Frontal cortex (tissue), 4 donors: Measurements from ENCODE around the gene ZFP69. TPM values are rescaled to one million over a fixed set of nuclear protein-coding genes. Genes with fewer than 3 reads are reported as not detected.
"Not testable (repeated sequence)": the region's sequence is repeated elsewhere in the genome, so short reads cannot be mapped to it uniquely, and the experiment has no call there.

ENCODE experiments used
- DNase-seq, 2 donors: peaks; one replicate each; pipeline ENCODE4 v3.0.0; 2012; ENCODE audit warnings: low spot score in 2 of 2
- FAIRE-seq: peaks from 2 replicates; lab custom pipeline; 2012; peaks lifted over from hg19 to GRCh38; lab: Jason Lieb, UNC
- total RNA-seq: library from RNA; depleted of rRNA; stranded (reverse); fragments of >200 nt; gene quantifications from one replicate; pipeline ENCODE4 v1.2.3, GENCODE V29; 2014
- donor health status: control.
- donor health status: control.
- donor health status: control.

Gene ZFP69
- total RNA-seq, 1 donor from 2014 or later: 19.2 TPM

- FAIRE-seq, DNase-seq: not testable (repeated sequence)
Observed at GRCh38 chr1:40502651-40503050, 25.6 kb downstream of the ZFP69 start.

GRCh38 chr1:40507973-40508372 lies 30.9 kb downstream of the ZFP69 start:
- FAIRE-seq (no peak), DNase-seq (no peak)

- FAIRE-seq (no peak), DNase-seq (peak; percentile 46 to 64)
Observed at GRCh38 chr1:40508375-40509341, 31.6 kb downstream of the ZFP69 start, which contains the start of gene EXO5. EXO5 (plus strand) TSS chr1:40508767; CDS start chr1:40514545, 5,778 bp downstream.

- DNase-seq (no peak), FAIRE-seq (no peak)
Observed at GRCh38 chr1:40519517-40519916, 42.4 kb downstream of the ZFP69 start.

- no peak for FAIRE-seq
- DNase-seq: no peak
Observed at GRCh38 chr1:40530735-40531380, 53.8 kb downstream of the ZFP69 start.

GRCh38 chr1:40531381-40532061 lies 54.4 kb downstream of the ZFP69 start, which contains the start of gene ZNF684:
ZNF684 (plus strand) TSS chr1:40531637; CDS start chr1:40533167, 1,530 bp downstream.
- peak; percentile 68 to 87 for DNase-seq
- no peak for FAIRE-seq

GRCh38 chr1:40532062-40532389 lies 54.9 kb downstream of the ZFP69 start:
- no peak for DNase-seq
- FAIRE-seq: no peak

GRCh38 chr1:40532844-40533424 lies 55.8 kb downstream of the ZFP69 start:
- FAIRE-seq: no peak
- no peak for DNase-seq

GRCh38 chr1:40534589-40534988 lies 57.5 kb downstream of the ZFP69 start:
- no peak for DNase-seq
- no peak for FAIRE-seq

GRCh38 chr1:40535732-40536131 lies 58.6 kb downstream of the ZFP69 start:
- no peak for FAIRE-seq

GRCh38 chr1:40539338-40539737 lies 62.2 kb downstream of the ZFP69 start:
- no peak for DNase-seq
- FAIRE-seq: no peak

More at GRCh38 chr1:40535732-40536131, 58.6 kb downstream of the ZFP69 start:
- no peak for DNase-seq

Other genes starting within 250 kb of the ZFP69 start
- gene TMCO2, start 229.4 kb upstream of the ZFP69 start, total RNA-seq: not detected
- gene ZMPSTE24, start 219.1 kb upstream of the ZFP69 start, total RNA-seq: 54.2 TPM
- 6.9 TPM for gene COL9A2, start 160.0 kb upstream of the ZFP69 start, total RNA-seq
- gene SMAP2, start 103.6 kb upstream of the ZFP69 start, total RNA-seq: 28.1 TPM
- gene ZFP69B, start 26.8 kb upstream of the ZFP69 start, total RNA-seq: 11.8 TPM
- 28.5 TPM for gene EXO5, start 31.5 kb downstream of the ZFP69 start, total RNA-seq
- gene ZNF684, start 54.3 kb downstream of the ZFP69 start, total RNA-seq: 7.7 TPM
- 24.1 TPM for gene RIMS3, start 188.4 kb downstream of the ZFP69 start, total RNA-seq
- gene NFYC, start 214.4 kb downstream of the ZFP69 start, total RNA-seq: 31.8 TPM